PC-9 (cell line): Measurements from ENCODE around the gene CCDC181. TPM values are rescaled to one million over a fixed set of nuclear protein-coding genes. Genes with fewer than 3 reads are reported as not detected.

Experiments used
- Bru-seq: library from RNA; stranded (reverse); fragments of 400-500 nt; gene quantifications from one replicate; lab custom pipeline; 2021; lab: Mats Ljungman, UMichigan
- BruChase-seq, 2 experiments: library from RNA; stranded (reverse); fragments of 400-500 nt; gene quantifications; one replicate each; lab custom pipeline; 2021; lab: Mats Ljungman, UMichigan
- BruUV-seq: library from RNA; stranded (reverse); fragments of 400-500 nt; replicated peaks from 2 replicates; lab custom pipeline; 2021; lab: Mats Ljungman, UMichigan
- CTCF ChIA-PET: fragments of 300-600 bp; sonication (Branson Sonifier 250); formaldehyde crosslinking; loops from one replicate; lab custom pipeline; 2022; ENCODE audit warnings: antibody characterized with exemption; lab: Charles Lee
- POLR2A ChIA-PET: fragments of 300-600 bp; sonication (Branson Sonifier 250); formaldehyde crosslinking; loops from one replicate; lab custom pipeline; 2022; ENCODE audit warnings: antibody characterized with exemption; ENCODE audit not compliant: unreplicated experiment; lab: Charles Lee
- DNase-seq, 2 experiments: peaks; one replicate each; pipeline versions ENCODE4 v3.0.0 to v3.0.0-alpha.2; 2015 to 2022; ENCODE audit warnings: mixed read lengths in 1 of 2
- H2AFZ ChIP-seq: fragments of 200-600 bp; sonication (generic); 2 replicates; pipeline ENCODE4 v1.8.1; 2017; ENCODE audit warnings: antibody characterized with exemption
- H3F3A ChIP-seq: fragments of 200-600 bp; sonication (generic); 2 replicates; pipeline ENCODE4 v1.8.1; 2017; ENCODE audit warnings: antibody characterized with exemption, mild to moderate bottlenecking, low read depth; ENCODE audit not compliant: insufficient read depth
- H3K27ac ChIP-seq: fragments of 200-600 bp; sonication (generic); 2 replicates; pipeline ENCODE4 v1.6.1; 2016; ENCODE audit warnings: mixed run types
- H3K27me3 ChIP-seq: fragments of 200-600 bp; sonication (generic); 2 replicates; pipeline ENCODE4 v1.6.1; 2016; ENCODE audit warnings: low read depth, mixed run types; ENCODE audit not compliant: insufficient read depth
- H3K36me3 ChIP-seq: fragments of 200-600 bp; sonication (generic); 2 replicates; pipeline ENCODE4 v1.6.1; 2016; ENCODE audit warnings: low read depth, mixed run types
- H3K4me1 ChIP-seq: fragments of 200-600 bp; sonication (generic); replicated peaks from 2 replicates; pipeline ENCODE4 v1.6.1; 2016; ENCODE audit warnings: mixed run types; ENCODE audit not compliant: insufficient read depth
- H3K4me2 ChIP-seq: fragments of 200-600 bp; sonication (generic); 2 replicates; pipeline ENCODE4 v1.6.1; 2017; ENCODE audit warnings: mixed run types
- H3K4me3 ChIP-seq: fragments of 200-600 bp; sonication (generic); 2 replicates; pipeline ENCODE4 v1.6.1; 2016; ENCODE audit warnings: mixed run types
- H3K79me2 ChIP-seq: fragments of 200-600 bp; sonication (generic); 2 replicates; pipeline ENCODE4 v1.6.1; 2017; ENCODE audit warnings: low read depth, mixed run types
- H3K9me2 ChIP-seq: fragments of 200-600 bp; sonication (generic); 2 replicates; pipeline ENCODE4 v1.8.1; 2017; ENCODE audit warnings: mild to moderate bottlenecking; ENCODE audit not compliant: insufficient read depth
- H3K9me3 ChIP-seq: fragments of 200-600 bp; sonication (generic); 2 replicates; pipeline ENCODE4 v1.8.1; 2016; ENCODE audit warnings: low read depth; ENCODE audit not compliant: insufficient read depth
- H4K20me1 ChIP-seq: fragments of 200-600 bp; sonication (generic); 2 replicates; pipeline ENCODE4 v1.8.1; 2017; ENCODE audit not compliant: insufficient read depth
- CTCF ChIP-seq: fragments of 200-600 bp; sonication (generic); conservative IDR thresholded peaks from 2 replicates; pipeline ENCODE4 v1.6.1; 2017; ENCODE audit warnings: mixed run types, antibody characterized with exemption, mild to moderate bottlenecking, moderate library complexity
- EZH2 ChIP-seq: fragments of 200-600 bp; sonication (generic); IDR thresholded peaks from 2 replicates; pipeline ENCODE4 v1.8.0; 2017; ENCODE audit warnings: antibody characterized with exemption, low read depth
- intact Hi-C: fragments of 100-400 bp; cut with micrococcal nuclease; formaldehyde crosslinking; loops from one replicate; pipeline ENCODE4 v1.10.0; 2022; ENCODE audit not compliant: unreplicated experiment
- long read RNA-seq: library from polyadenylated mRNA; stranded (forward); transcript quantifications from one replicate; pipeline ENCODE4 v2.0.0, GENCODE V29; 2022
- total RNA-seq: library from RNA; stranded (reverse); gene quantifications from 2 replicates; pipeline ENCODE4 v1.2.3, GENCODE V29; 2021

CCDC181 gene
- total RNA-seq (0.37 TPM in 1 of 2 replicates, not detected in the other), Bru-seq, nascent RNA (percentile 21 among the genes with signal in this experiment), BruChase-seq, experiment 1, labeled RNA remaining after a 2-hour chase (percentile 30 among the genes with signal in this experiment), BruChase-seq, experiment 2, labeled RNA remaining after a 6-hour chase (percentile 17 among the genes with signal in this experiment)
- long read RNA-seq, partial matches to known transcripts, result 0 of 1 reads
- long read RNA-seq, other reads (novel, unspliced or antisense), result 0 of 1 reads

GRCh38 chr1:169427081-169427641, at the start of gene CCDC181:
CCDC181 (minus strand) TSS chr1:169427474; CDS start chr1:169424927, 2,547 bp downstream.
- ChIA-PET CTCF (no interaction called here), POLR2A (interaction anchor here (0.6 kb wide), 1 partner anchor 59 kb away, joined by 3 read pairs; the partner anchor contains the start of gene SLC19A2)

GRCh38 chr1:169475806-169476387, 48.6 kb upstream of the CCDC181 start:
- Histone ChIP-seq H3K27ac (no peak overlapping the region), H2AFZ (no peak overlapping the region), H3K9me3 (no peaks in the 10 kb centered on the region), H3F3A (peaks cover 4% of the 10 kb centered on the region; the same call in 1 of the 2 replicates), H3K4me2 (no peak overlapping the region), H3K79me2 (peaks cover 30% of the 10 kb centered on the region), H3K36me3 (peaks cover 11% of the 10 kb centered on the region; the same call in 1 of the 2 replicates), H3K27me3 (no peaks in the 10 kb centered on the region), H4K20me1 (no peaks in the 10 kb centered on the region), H3K9me2 (no peaks in the 10 kb centered on the region), H3K4me1 (peaks cover 11% of the 10 kb centered on the region), H3K4me3 (no peak overlapping the region)
- ChIA-PET CTCF (no interaction called here), POLR2A (interaction anchor here (0.7 kb wide), 1 partner anchor 1142 kb away, joined by 5 read pairs; no protein-coding TSS in a partner anchor)
- DNase-seq, result no peak
- intact Hi-C loops, result no loop called here
- BruUV-seq, result no TSS peak
- TF ChIP-seq CTCF (no peak), EZH2 (no peak)

More at GRCh38 chr1:169427081-169427641, at the start of gene CCDC181:
- Histone ChIP-seq H3K27me3 (no peaks in the 10 kb centered on the region), H2AFZ (no peak within 1 kb of the TSS), H3K36me3 (no peaks in the 10 kb centered on the region), H3K9me2 (no peaks in the 10 kb centered on the region; the same call in none of the 2 replicates), H3F3A (no peaks in the 10 kb centered on the region), H3K9me3 (0 out of 2 replicates have a peak, but pooled peaks cover 2% of the 10 kb centered on the region), H3K79me2 (no peaks in the 10 kb centered on the region), H3K4me3 (no peak within 1 kb of the TSS), H3K27ac (no peak within 1 kb of the TSS), H3K4me2 (no peak within 1 kb of the TSS), H3K4me1 (no peaks in the 10 kb centered on the region), H4K20me1 (no peaks in the 10 kb centered on the region)
- no peak for DNase-seq
- TF ChIP-seq EZH2 (no peak), CTCF (no peak)
- BruUV-seq, result no TSS peak
- intact Hi-C loops, result no loop called here

- no peak for DNase-seq
- POLR2A ChIA-PET, result no interaction called here
- Histone ChIP-seq H3K9me2 (no peaks in the 10 kb centered on the region), H3K36me3 (peaks cover 11% of the 10 kb centered on the region; the same call in 1 of the 2 replicates), H3K27me3 (no peaks in the 10 kb centered on the region), H2AFZ (no peak overlapping the region), H3K79me2 (peaks cover 16% of the 10 kb centered on the region), H3K27ac (no peak overlapping the region), H3K4me2 (no peak overlapping the region), H4K20me1 (no peaks in the 10 kb centered on the region), H3F3A (peaks cover 4% of the 10 kb centered on the region; the same call in 1 of the 2 replicates), H3K4me3 (no peak overlapping the region), H3K9me3 (no peaks in the 10 kb centered on the region), H3K4me1 (peaks cover 4% of the 10 kb centered on the region)
- TF ChIP-seq CTCF (no peak), EZH2 (no peak)
- CTCF ChIA-PET, result interaction anchor here (0.5 kb wide), 1 partner anchor 1292 kb away, joined by 5 read pairs; no protein-coding TSS in a partner anchor
- BruUV-seq, result no TSS peak
- intact Hi-C loops, result no loop called here
Measured at GRCh38 chr1:169474302-169474995, 47.2 kb upstream of the CCDC181 start.
